GOT3 (cell line): ENCODE results near the gene STARD9.
A peak's percentile ranks its signal among the peaks of the same experiment; 100 is the strongest.
"Not testable (repeated sequence)": the region's sequence is repeated elsewhere in the genome, so short reads cannot be mapped to it uniquely, and the experiment has no call there.

Source experiments
- DNase-seq: peaks from one replicate; lab custom pipeline; 2025; ENCODE audit warnings: mixed read lengths; lab: John Stamatoyannopoulos, UW

STARD9 gene

DNA sequence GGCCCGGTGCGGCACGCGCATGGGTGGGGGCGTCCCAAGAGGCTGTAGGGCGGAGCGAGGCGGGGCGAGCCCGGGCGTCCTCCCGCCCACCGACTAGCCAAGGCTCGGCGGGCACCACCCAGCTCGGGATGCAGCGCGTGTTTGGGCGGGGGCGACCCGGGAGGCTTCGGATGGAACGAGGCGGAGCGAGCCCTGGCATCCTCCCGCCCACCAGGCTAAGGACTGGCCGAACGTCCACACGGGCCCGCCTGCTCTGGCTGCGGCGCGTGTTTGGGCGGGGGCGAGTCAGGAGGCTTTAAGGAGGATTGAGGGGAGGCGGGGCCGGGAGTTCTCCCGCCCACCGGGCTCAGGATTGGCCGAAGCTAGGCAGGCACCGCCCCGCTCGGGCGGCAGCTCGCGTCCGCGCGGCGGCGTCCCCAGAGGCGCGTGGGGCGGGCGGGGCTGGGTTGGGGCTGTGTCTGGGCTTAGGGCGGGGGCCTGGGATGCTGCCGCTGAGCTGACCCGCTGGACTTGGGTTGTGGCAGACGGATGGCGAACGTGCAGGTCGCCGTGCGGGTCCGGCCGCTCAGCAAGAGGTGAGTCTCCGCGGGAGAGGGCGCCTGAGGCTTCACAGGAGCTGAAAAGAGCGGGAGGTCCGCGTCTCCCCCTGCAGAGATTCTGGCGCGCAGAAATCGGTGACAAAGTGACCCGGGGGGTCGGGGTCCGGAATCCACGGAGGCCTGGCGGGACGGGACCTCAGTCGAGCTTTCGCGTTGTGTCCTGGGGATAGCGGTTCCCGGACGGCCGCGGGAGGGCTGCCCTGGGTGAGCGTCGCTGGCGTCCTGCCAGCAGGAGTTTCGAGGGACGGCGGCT lies at the start of gene STARD9:
Gene STARD9, plus strand, starts transcription at position 419 of the 852 bp plus-strand sequence. Its CDS starts 110 bp downstream, at position 529.
- DNase-seq = peak; percentile 97

DNA sequence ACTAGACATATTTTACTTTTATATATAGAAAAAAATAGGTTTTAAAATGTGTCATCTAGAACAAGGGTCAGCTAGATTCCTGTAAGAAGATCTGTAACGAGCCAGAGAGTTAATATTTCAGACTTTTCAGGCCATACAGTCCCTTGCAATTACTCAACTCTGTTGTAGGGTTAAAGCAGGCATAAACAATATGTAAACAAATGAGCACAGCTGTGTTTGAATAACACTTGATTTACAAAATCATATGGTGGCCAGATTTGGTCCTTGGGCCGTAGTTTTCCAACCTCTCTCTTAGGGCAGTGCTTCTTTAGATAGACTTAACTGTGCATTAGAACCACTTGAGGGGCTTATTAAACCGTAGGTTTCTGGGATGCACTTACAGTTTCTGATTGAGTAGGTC lies 46.4 kb upstream of the STARD9 start:
- no peak for DNase-seq

DNA sequence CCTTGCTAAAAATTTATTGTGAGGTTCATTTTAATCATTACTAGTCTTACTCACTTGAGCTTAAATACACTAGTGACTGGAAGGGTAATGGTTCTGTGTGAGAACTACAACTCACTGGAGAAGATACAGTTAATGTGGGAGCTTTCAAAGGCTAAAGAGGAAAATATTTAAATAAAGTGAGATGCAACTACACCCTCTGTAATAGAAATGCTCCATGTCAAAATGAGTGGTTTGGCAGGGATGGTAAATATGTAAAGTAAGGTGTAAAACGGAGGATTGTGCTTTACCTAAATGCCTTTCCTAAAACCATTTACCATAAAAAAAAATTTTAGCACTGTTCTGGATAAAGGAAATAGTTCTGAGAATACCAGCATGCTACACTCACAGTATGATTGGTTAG lies 42.2 kb upstream of the STARD9 start:
- no peak for DNase-seq

DNA sequence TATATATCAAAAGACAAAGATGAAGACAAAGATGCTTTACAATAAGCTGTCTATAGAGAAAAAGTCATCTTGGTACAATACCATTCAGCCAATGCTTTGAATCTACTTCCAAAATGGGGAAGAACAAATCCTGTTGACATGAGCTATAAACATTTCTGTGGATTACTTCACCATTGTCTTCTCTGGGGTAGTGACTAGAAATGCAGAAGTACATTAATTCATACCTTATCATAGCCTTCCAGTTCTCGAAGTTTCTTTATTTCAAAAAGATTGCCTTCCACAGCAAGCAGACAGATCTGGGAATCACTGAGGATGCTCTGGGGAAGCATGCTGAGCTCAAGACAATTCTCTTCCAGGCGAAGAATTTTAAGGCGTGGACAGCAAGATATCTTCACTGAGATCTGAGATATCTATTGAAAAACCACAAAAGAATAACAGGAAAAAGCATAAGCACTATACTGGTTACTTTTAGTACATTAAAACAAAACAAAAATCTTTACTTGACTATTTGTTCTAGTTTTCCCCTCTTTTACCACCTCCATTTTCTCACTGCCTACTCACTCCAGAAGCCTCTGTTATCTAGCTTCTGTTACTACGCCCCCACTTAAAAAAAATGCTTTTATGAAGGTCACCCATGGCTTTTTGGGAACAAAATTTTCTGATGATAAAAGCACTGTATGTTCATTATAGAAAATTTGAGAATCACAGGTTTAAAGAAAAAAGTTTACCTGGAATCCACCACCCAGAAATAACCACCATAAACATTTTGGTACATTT lies 30.4 kb upstream of the STARD9 start:
- no peak for DNase-seq

DNA sequence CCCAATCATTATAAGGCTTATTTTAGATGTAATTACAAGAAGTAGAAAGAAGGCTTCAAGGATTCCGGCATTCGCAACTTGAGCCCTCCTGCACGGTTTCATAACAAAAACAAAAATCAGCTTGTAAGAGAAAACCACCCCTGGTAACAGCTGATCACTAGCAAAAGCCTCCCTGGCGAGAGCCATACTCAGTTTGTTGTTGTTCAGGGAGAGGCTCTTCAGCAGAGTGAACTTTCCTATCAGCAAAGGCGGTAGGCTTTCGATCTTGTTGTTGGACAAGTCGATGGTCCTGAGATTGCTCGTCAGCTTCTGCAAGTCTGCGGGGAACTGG lies 27.5 kb upstream of the STARD9 start:
- no peak for DNase-seq

DNA sequence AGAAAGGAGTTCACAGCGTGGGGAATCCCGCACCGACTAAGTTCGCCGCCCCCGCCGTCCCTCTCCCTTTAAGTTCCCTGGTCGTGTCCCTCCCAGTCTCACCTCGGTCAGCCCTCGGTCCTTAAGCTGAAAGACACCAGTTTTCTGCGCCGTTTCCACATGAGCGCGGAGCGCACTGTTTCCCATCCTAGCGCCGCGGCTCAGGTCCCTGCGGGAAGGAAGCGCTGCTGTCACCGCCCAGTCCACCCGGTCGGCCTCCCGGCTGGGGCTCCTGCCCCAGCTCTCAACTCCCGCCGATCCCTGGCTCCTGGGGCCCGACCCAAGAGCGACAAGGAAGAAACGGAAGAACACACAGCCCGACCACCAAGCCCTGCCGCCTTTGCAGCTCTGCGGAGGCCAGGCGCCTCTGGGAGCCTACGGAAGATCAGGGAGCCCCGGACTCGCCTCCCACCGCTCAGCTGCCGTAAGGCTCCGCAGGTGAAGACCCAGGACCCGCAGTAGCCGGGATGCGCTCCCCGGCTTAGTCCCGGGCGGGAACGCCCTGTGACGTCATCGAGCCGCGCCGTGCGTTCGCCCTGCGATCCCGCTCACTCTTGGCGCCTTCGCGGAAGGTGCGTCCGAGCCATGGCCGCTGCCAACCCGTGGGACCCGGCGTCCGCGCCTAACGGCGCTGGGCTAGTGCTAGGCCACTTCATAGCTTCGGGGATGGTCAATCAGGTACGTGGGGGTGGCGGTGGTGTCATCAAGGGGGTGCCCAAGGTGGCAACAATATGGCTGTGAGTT lies 27.0 kb upstream of the STARD9 start, which contains the start of the genes HAUS2 and LRRC57:
Gene HAUS2, plus strand, starts transcription at position 590 of the 783 bp plus-strand sequence. Its CDS starts 35 bp downstream, at position 625.
Gene LRRC57, minus strand, starts transcription at position 545 of the 783 bp plus-strand sequence. Its CDS starts 359 bp downstream, at position 186.
- peak; percentile 62 for DNase-seq

DNA sequence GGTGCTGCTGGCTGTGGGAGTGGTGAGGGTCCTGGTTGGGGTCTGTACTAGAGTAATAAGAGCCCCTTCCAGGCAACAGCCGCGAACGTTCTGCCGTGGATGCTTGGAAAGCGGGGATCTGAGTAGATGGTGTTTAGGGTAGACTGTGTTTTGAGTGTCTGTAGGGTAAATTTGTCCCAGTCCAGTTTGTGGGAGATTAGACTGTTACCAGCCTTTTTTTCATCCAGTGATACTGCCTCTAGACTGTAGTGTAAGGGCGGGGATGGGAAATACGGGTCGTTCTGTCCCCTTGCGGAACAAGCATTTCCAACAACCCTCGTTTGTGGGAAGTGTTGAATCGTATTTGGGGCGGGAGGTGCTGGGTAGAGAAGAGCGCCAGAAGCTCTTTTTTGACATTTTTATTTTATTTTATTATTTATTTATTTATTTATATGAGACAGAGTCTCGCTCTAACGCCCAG lies 26.3 kb upstream of the STARD9 start:
- no peak for DNase-seq

DNA sequence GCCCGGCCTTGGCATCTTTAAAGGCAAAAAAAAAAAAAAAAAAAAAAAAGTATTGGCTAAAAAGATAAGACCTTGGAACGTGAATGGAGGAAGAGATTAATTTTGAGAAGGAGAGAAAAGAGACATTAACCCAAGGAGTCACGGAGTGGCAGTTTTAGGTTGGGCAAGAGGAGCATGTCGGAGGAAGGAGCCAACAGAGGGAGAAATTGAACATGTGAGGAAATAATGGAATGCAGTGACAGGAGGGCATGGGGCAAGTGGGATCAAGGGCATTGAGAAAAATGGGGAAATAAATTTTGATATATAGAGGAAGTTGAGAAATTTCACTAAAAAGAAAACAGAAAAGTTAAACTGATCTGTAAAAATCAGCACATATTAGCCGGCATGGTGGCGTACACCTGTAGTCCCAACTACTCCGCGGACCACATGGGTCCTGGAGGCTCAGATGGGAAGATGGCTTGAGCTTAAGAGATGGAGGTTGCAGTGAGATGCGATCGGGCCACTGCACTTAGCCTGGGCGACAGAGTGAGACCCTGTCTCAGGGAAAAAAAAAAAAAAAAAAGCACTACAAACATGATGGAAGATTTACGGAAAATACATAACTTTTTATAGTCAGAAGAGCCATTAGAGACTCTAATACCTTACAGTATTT lies 25.5 kb upstream of the STARD9 start:
- no peak for DNase-seq

DNA sequence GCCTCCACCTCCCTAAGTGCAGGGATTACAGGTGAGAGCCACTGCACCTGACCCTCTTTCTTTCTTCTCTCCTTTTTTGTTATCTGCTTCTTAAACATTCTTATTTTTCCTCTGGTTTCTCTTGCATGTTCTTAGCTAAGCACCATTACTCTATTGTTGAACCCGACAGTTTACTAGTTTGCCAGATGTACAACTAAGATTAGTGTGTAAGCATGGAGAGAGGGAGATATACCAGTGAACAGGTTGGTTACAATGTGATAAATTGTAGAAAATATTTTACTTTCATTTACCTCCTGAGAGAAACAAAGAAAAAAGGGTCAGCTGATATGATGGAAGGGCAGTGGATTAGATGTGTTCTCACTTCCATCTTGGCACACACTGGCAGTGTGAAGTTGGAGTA lies 21.9 kb upstream of the STARD9 start:
- no peak for DNase-seq

DNA sequence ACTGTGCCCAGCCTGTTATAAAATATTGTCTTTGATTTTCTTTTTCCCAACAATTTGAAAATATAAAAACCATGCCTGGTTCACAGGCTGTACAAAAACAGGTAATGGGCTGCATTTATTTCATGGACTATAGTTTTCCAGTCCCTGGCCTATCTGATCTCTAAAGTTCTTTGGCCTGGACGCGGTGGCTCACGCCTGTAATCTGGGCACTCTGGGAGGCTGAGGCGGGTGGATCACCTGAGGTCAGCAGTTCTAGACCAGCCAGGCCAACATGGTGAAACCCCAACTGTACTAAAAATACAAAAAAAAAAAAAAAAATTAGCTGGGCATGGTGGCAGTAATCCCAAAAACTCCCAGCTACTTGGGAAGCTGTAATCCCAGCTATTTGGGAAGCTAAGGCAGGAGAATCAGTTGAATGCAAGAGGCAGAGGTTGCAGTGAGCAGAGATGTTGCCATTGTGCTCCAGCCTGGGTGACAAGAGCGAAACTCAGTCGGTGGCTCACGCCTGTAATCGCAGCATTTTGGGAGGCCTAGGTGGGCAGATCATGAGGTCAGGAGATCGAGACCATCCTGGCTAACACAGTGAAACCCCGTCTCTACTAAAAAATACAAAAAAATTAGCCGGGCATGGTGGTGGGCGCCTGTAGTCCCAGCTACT lies 18.7 kb upstream of the STARD9 start:
- not testable (repeated sequence) for DNase-seq

DNA sequence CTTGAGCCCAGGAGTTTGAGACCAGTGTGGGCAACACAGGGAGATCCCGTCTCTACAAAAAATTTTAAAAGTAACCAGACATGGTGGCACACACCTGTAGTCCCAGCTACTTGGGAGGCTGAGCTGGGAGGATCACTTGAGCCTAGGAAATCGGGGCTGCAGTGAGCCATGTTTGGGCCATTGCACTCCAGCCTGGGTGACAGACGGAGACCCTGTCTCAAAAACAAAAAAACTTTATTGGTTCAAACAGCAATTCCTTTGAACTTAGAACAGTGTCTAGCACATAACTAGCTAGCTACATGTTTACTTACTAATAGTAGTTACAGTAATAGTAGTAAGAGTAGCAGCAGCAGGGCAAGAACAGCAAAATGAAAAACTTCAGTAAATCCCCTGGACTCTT lies 16.7 kb upstream of the STARD9 start:
- no peak for DNase-seq

DNA sequence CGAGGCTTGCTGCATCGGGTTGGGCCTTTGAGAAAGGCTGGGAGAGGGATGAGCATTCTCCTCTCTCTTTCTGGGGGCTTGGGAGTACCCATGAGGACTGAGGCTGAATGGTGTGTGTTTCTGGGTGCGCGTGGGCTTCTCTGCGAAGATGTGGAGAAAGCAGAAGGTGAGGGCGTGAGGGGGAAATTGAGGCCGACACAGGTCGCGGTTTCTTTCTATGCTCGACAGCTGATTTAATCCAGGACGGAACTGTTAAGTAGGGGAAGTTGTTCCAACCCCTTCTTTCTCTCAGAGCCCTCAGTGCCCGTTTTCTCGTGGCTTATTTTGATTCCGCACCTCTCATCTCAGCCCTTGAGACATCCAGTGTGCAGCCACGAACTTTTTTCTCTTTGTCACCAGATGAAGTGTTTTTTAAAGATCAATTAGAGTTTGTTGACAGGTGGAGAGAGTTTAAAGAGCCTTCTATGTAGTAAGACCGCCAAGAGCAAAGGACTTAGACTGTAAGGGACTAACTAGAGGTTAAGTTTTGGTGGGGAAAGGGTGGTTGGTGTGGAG lies 711 bp downstream of the STARD9 start:
- no peak for DNase-seq

DNA sequence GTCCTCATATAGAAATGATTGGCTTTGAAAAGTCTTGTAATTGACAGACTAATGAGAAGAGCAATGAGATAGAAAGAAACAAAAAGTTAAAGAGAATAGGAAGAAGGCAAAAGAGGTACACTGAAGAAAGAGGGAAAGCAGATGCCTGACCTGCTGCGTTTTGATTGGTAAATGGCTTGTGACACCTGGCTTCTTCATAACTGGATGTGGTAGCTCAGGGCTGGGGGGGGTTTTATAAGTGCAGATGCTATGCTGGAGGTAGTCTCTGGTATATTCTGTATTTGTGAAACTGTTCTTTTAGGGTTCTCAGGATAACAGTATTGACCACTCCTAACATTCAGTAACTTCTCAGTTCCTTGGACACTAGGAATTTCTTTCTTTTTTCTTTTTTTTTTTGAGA lies 1.4 kb downstream of the STARD9 start:
- DNase-seq = no peak

DNA sequence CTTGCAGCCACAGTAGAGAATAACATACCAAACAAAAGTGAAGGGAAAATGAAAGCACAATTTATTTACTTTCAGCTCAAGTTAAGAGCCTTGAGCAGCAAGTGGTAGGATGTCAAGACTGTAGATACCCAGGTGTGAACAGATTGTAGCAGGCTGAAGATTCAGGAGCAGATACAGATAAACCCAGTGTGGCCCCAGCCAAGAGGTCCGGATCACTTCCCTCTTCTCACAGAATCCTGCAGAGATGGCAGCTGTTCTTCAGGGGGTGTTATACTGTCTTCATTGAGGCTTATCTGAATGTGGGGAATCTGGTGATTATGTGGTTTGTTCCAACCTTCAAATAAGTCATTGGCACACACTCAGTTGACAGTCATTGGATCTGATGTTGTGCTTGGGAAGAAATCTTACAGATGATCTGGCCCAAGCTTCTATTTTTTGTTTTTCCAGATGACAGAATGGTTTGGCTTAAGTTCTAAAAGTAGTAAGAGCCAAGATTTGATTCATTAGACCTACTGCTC lies 2.2 kb downstream of the STARD9 start:
- DNase-seq = no peak

DNA sequence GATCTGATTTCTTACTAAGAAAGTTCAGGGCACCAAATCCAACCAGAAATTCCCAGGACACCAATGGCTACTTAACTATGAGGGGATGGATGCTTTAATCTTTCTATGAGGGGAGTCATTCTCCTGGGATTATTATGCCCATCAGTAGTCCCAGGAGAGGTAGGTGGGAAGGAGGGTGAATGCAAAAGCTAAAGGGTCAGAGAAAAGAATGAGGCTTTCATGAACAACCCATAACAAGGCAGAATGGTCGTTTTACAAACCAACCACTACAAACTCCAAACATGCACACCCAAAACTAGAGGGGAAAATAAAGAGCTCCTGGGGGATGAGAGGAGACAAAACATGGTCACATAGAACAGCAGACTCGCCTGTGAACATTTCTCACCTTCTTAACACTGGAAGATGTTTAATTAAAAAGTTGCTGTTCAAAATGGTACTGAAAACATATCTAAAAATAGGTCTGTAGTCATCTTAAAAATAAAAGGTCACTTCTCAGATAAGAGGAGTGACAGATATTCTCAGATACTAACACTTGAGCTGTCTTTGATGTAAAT lies 3.7 kb downstream of the STARD9 start:
- no peak for DNase-seq

DNA sequence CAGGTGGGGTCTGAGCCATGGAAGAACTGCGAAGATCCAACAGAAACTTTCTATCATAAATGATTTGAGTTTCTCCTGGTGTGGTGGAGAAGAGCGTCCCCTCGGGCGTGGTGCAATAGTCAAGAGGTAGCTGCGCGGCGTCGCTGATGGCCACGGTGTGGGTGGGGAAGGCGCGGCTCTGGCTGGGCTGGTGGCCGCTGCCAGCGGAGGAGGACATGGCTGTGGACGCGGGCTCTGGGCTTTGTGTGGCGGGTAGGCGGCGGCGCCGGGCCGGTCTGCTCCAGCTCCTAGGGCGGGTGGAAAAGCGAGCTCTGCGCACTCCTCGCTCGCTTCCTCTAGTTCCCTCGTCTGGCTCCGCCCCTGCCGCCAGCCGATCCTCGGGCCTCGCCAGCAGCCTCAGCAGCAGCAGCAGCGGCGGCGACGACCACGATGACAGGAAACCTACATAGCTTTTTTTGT lies 5.9 kb downstream of the STARD9 start:
- DNase-seq = no peak

DNA sequence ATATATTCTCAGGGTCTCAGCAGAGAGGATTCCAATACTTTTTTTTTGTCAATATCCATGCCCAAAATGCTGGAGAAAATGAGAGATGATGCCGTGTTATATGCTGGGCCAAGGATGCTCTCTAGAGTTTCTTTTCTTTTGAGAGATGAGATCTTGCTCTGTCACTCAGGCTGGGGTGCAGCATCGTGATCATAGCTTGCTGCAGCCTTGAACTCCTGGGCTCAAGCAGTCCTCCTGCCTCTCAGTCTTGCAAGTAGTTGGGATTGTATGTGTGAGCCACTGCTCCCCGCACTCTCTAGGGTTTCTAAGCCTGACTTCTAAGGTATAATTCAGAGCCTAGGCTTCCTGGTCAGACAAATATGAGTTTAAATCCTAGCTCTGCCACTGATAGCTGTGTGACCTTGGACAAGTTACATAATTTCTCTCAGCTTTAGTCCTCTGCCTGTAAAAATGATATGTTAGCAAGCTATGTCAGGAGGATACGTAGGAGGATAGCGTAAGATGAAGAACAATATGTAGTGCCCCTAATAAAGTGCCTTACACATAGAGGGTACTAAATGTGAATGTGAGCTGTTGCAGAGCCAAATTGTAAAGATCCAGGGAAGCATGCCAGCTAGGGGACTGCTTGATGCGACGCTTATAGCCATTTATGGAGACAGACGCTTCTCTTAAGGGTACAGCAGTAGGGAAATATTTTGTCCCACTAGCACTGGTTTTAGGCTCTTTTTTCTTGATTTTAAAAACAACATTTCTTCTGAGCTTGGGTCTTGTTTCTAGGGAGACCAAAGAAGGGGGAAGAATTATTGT lies 7.4 kb downstream of the STARD9 start:
- DNase-seq = no peak

DNA sequence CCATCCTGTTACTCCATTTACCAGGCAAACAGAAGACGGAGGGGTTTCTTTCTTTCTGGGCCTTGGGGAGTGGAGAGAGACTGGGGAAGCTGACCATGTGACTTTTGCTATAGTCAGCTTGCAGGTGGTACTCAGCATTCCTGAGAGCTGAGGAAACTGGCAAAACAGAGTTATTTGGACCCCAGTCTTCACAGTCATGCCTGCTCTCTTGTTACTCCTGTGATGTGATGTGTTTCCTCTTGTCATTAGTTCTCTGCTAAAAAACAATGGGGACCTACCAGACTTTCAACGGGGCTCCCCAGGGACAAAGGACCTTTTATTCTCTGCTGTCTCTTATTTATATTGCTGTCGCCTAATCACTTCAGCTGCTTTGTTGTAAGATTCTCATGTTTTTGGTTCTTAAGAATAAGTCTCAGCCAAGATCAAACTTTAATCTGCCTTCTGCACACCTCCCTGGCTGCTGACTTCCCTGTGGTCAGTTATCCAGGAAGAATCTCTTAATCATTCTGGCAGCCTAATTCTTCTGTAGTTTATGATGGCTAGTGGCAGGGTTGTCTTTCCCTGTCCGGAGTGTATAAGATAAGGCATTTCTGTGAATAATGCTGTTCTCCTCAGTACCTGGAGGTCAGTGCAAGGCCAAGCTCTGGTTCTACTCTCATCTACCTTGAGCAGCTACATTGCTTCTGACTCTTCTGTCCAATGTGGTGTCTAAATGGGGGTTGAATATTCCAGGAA lies 8.8 kb downstream of the STARD9 start:
- DNase-seq = no peak
